Stimulated activated CD8-positive, alpha-beta memory T cell treated with anti-CD3 and anti-CD28 coated beads, Interleukin-4, amount 100 ng/mL, for 48 hours (primary cell): ENCODE measurements around the gene BDKRB2.
"Not testable (repeated sequence)": the region's sequence is repeated elsewhere in the genome, so short reads cannot be mapped to it uniquely, and the experiment has no call there.

ENCODE experiments used
- DNase-seq: peaks from one replicate; pipeline ENCODE4 v3.0.0-alpha.2; 2020

The BDKRB2 gene

GRCh38 chr14:96227428-96227827, 22.8 kb downstream of the BDKRB2 start:
- DNase-seq = no peak

- no peak for DNase-seq
Measured at GRCh38 chr14:96229315-96229714, 24.7 kb downstream of the BDKRB2 start.

- no peak for DNase-seq
Measured at GRCh38 chr14:96231056-96231455, 26.4 kb downstream of the BDKRB2 start.

- no peak for DNase-seq
Measured at GRCh38 chr14:96231526-96232130, 27.0 kb downstream of the BDKRB2 start.

GRCh38 chr14:96232506-96232905, 27.9 kb downstream of the BDKRB2 start:
- DNase-seq = no peak

- DNase-seq = no peak
Measured at GRCh38 chr14:96233661-96234060, 29.0 kb downstream of the BDKRB2 start.

- no peak for DNase-seq
Measured at GRCh38 chr14:96235426-96235825, 30.8 kb downstream of the BDKRB2 start.

GRCh38 chr14:96237641-96238040, 33.0 kb downstream of the BDKRB2 start:
- DNase-seq = no peak

- no peak for DNase-seq
Measured at GRCh38 chr14:96238676-96239265, 34.1 kb downstream of the BDKRB2 start.

GRCh38 chr14:96239711-96240141, 35.1 kb downstream of the BDKRB2 start:
- no peak for DNase-seq

- DNase-seq = no peak
Measured at GRCh38 chr14:96240641-96241040, 36.0 kb downstream of the BDKRB2 start.

GRCh38 chr14:96242126-96242525, 37.5 kb downstream of the BDKRB2 start:
- DNase-seq = no peak

- DNase-seq = no peak
Measured at GRCh38 chr14:96243785-96244184, 39.1 kb downstream of the BDKRB2 start.

- not testable (repeated sequence) for DNase-seq
Measured at GRCh38 chr14:96245074-96245473, 40.4 kb downstream of the BDKRB2 start.

GRCh38 chr14:96245710-96246538, 41.3 kb downstream of the BDKRB2 start:
- no peak for DNase-seq

GRCh38 chr14:96246539-96246847, 41.9 kb downstream of the BDKRB2 start:
- DNase-seq = no peak

- no peak for DNase-seq
Measured at GRCh38 chr14:96247031-96247430, 42.4 kb downstream of the BDKRB2 start.

GRCh38 chr14:96249029-96249428, 44.4 kb downstream of the BDKRB2 start:
- no peak for DNase-seq

- no peak for DNase-seq
Measured at GRCh38 chr14:96250485-96250884, 45.8 kb downstream of the BDKRB2 start.

- no peak for DNase-seq
Measured at GRCh38 chr14:96251656-96252155, 47.1 kb downstream of the BDKRB2 start.

- no peak for DNase-seq
Measured at GRCh38 chr14:96252323-96252998, 47.8 kb downstream of the BDKRB2 start.

- DNase-seq = no peak
Measured at GRCh38 chr14:96252999-96253539, 48.4 kb downstream of the BDKRB2 start.

- no peak for DNase-seq
Measured at GRCh38 chr14:96254687-96255086, 50.0 kb downstream of the BDKRB2 start.
